SK-N-SH treated with all-trans-retinoic acid at 6 μM for 48 hours (cell line): ENCODE data around the gene UBE4B.

Experiments used
- ATAC-seq: fragments of 200-7000 bp; cut with Tn5 transposase; 3 replicates; pipeline ENCODE4 v1.9.1; 2020; ENCODE audit warnings: mild to moderate bottlenecking, moderate library complexity
- ARNTL ChIP-seq: fragments of 450-650 bp; formaldehyde crosslinking; IDR thresholded peaks from 2 replicates; pipeline ENCODE4 v1.5.0; 2020; ENCODE audit warnings: low read depth, mild to moderate bottlenecking, moderate library complexity, borderline replicate concordance
- BACH2 ChIP-seq: fragments of 250-450 bp; sonication (Bioruptor Pico); IDR thresholded peaks from 2 replicates; pipeline ENCODE4 v1.9.0; 2021; ENCODE audit warnings: mild to moderate bottlenecking, borderline replicate concordance
- CSDC2 ChIP-seq: fragments of 250-450 bp; sonication (Bioruptor Pico); IDR thresholded peaks from 2 replicates; pipeline ENCODE4 v1.5.0; 2020; ENCODE audit warnings: mild to moderate bottlenecking, moderate library complexity
- ESRRG ChIP-seq: fragments of 250-450 bp; sonication (Bioruptor Pico); IDR thresholded peaks from 2 replicates; pipeline ENCODE4 v1.6.1; 2021; ENCODE audit warnings: mild to moderate bottlenecking
- GLIS3 ChIP-seq: fragments of 250-450 bp; sonication (Bioruptor Pico); IDR thresholded peaks from 2 replicates; pipeline ENCODE4 v1.5.0; 2020; ENCODE audit warnings: mild to moderate bottlenecking, moderate library complexity
- ISL1 ChIP-seq: fragments of 250-450 bp; sonication (Bioruptor Pico); IDR thresholded peaks from 2 replicates; pipeline ENCODE4 v2.1.2; 2022; ENCODE audit warnings: mild to moderate bottlenecking, moderate library complexity
- OSR1 ChIP-seq: fragments of 250-450 bp; sonication (Bioruptor Pico); IDR thresholded peaks from 2 replicates; pipeline ENCODE4 v1.8.0; 2022; ENCODE audit warnings: moderate library complexity, mild to moderate bottlenecking, inconsistent platforms
- PPARA ChIP-seq: fragments of 250-450 bp; sonication (Bioruptor Pico); IDR thresholded peaks from 2 replicates; pipeline ENCODE4 v1.5.0; 2020; ENCODE audit warnings: mild to moderate bottlenecking, borderline replicate concordance
- RARB ChIP-seq: fragments of 250-450 bp; sonication (Bioruptor Pico); IDR thresholded peaks from 2 replicates; pipeline ENCODE4 v1.8.0; 2021; ENCODE audit warnings: mild to moderate bottlenecking, moderate library complexity
- SNAI2 ChIP-seq: fragments of 250-450 bp; sonication (Bioruptor Pico); IDR thresholded peaks from 2 replicates; pipeline ENCODE4 v1.5.0; 2020; ENCODE audit warnings: mild to moderate bottlenecking, moderate library complexity
- TCF4 ChIP-seq: fragments of 250-450 bp; sonication (Bioruptor Pico); IDR thresholded peaks from 2 replicates; pipeline ENCODE4 v1.8.0; 2021; ENCODE audit warnings: mild to moderate bottlenecking, moderate library complexity, borderline replicate concordance
- TOX ChIP-seq: fragments of 250-450 bp; sonication (Bioruptor Pico); IDR thresholded peaks from 2 replicates; pipeline ENCODE4 v1.8.0; 2021; ENCODE audit warnings: mild to moderate bottlenecking, moderate library complexity, borderline replicate concordance
- ZC3H10 ChIP-seq: fragments of 250-450 bp; sonication (Bioruptor Pico); IDR thresholded peaks from 2 replicates; pipeline ENCODE4 v1.5.1; 2021; ENCODE audit warnings: mild to moderate bottlenecking, moderate library complexity
- ZFP3 ChIP-seq: fragments of 250-450 bp; sonication (Bioruptor Pico); IDR thresholded peaks from 2 replicates; pipeline ENCODE4 v1.5.0; 2020; ENCODE audit warnings: mild to moderate bottlenecking, moderate library complexity
- ZFP30 ChIP-seq: fragments of 450-650 bp; formaldehyde crosslinking; IDR thresholded peaks from 2 replicates; pipeline ENCODE4 v1.5.0; 2022; ENCODE audit warnings: mild to moderate bottlenecking, moderate library complexity
- ZNF565 ChIP-seq: fragments of 450-650 bp; formaldehyde crosslinking; conservative IDR thresholded peaks from 2 replicates; pipeline ENCODE4 v1.5.0; 2020; ENCODE audit warnings: low read depth, mild to moderate bottlenecking, moderate library complexity
- ZNF70 ChIP-seq: fragments of 450-650 bp; formaldehyde crosslinking; IDR thresholded peaks from 2 replicates; pipeline ENCODE4 v1.5.0; 2020; ENCODE audit warnings: mild to moderate bottlenecking, moderate library complexity
- ZNF8 ChIP-seq: fragments of 450-650 bp; formaldehyde crosslinking; IDR thresholded peaks from 2 replicates; pipeline ENCODE4 v1.5.0; 2020; ENCODE audit warnings: mild to moderate bottlenecking, moderate library complexity
- TF ChIP-seq, protein P1 (sequence below): fragments of 250-450 bp; sonication (Bioruptor Pico); IDR thresholded peaks from 2 replicates; pipeline ENCODE4 v1.5.0; 2020; ENCODE audit warnings: mild to moderate bottlenecking, moderate library complexity
- TF ChIP-seq, protein P2 (sequence below): fragments of 250-450 bp; sonication (Bioruptor Pico); IDR thresholded peaks from 2 replicates; pipeline ENCODE4 v1.5.1; 2021; ENCODE audit warnings: mild to moderate bottlenecking, moderate library complexity
- TF ChIP-seq, protein P3 (sequence below): fragments of 250-450 bp; sonication (Bioruptor Pico); IDR thresholded peaks from 2 replicates; pipeline ENCODE4 v1.8.0; 2020; ENCODE audit warnings: mild to moderate bottlenecking, moderate library complexity, borderline replicate concordance
- TF ChIP-seq, protein P4 (sequence below): fragments of 250-450 bp; sonication (Bioruptor Pico); IDR thresholded peaks from 2 replicates; pipeline ENCODE4 v1.8.0; 2021; ENCODE audit warnings: low read depth, mild to moderate bottlenecking, moderate library complexity, borderline replicate concordance
- TF ChIP-seq, protein P5 (sequence below): fragments of 250-450 bp; sonication (Bioruptor Pico); IDR thresholded peaks from 2 replicates; pipeline ENCODE4 v1.5.1; 2020; ENCODE audit warnings: low read depth, mild to moderate bottlenecking, moderate library complexity

UBE4B gene

DNA sequence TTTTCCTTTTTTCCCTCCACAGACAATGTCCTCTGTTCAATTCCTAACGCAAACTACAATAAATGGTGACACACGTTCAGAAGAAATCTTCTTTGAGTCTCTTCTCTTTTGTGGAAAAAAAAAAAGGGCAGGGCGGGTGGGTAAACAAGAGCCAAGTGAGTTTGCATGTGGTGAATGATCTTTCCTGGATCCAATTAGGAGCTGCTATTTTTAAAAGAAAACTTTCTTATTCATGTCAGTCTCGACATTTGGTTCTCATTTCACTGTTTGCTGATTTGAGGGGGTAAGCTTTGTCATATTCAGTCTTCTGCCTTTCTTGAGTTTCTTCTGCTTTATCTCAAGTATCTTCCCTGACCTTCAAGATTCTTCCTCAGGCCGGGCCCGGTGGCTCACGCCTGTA is 148.4 kb downstream of the UBE4B start:
- no peak for TF ChIP-seq RARB
- no peak for TF ChIP-seq ZNF70 (CRISPR knock-in tag)
- TF ChIP-seq BACH2 (CRISPR knock-in tag) = no peak
- no peak for TF ChIP-seq CSDC2 (CRISPR knock-in tag)
- TF ChIP-seq, protein P1, sequence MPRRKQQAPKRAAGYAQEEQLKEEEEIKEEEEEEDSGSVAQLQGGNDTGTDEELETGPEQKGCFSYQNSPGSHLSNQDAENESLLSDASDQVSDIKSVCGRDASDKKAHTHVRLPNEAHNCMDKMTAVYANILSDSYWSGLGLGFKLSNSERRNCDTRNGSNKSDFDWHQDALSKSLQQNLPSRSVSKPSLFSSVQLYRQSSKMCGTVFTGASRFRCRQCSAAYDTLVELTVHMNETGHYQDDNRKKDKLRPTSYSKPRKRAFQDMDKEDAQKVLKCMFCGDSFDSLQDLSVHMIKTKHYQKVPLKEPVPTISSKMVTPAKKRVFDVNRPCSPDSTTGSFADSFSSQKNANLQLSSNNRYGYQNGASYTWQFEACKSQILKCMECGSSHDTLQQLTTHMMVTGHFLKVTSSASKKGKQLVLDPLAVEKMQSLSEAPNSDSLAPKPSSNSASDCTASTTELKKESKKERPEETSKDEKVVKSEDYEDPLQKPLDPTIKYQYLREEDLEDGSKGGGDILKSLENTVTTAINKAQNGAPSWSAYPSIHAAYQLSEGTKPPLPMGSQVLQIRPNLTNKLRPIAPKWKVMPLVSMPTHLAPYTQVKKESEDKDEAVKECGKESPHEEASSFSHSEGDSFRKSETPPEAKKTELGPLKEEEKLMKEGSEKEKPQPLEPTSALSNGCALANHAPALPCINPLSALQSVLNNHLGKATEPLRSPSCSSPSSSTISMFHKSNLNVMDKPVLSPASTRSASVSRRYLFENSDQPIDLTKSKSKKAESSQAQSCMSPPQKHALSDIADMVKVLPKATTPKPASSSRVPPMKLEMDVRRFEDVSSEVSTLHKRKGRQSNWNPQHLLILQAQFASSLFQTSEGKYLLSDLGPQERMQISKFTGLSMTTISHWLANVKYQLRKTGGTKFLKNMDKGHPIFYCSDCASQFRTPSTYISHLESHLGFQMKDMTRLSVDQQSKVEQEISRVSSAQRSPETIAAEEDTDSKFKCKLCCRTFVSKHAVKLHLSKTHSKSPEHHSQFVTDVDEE (CRISPR knock-in tag) = no peak
- TF ChIP-seq, protein P2, sequence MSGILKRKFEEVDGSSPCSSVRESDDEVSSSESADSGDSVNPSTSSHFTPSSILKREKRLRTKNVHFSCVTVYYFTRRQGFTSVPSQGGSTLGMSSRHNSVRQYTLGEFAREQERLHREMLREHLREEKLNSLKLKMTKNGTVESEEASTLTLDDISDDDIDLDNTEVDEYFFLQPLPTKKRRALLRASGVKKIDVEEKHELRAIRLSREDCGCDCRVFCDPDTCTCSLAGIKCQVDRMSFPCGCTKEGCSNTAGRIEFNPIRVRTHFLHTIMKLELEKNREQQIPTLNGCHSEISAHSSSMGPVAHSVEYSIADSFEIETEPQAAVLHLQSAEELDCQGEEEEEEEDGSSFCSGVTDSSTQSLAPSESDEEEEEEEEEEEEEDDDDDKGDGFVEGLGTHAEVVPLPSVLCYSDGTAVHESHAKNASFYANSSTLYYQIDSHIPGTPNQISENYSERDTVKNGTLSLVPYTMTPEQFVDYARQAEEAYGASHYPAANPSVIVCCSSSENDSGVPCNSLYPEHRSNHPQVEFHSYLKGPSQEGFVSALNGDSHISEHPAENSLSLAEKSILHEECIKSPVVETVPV (CRISPR knock-in tag) = no peak
- no peak for TF ChIP-seq ZNF565 (CRISPR knock-in tag)
- no peak for TF ChIP-seq ZFP3 (CRISPR knock-in tag)
- TF ChIP-seq, protein P3, sequence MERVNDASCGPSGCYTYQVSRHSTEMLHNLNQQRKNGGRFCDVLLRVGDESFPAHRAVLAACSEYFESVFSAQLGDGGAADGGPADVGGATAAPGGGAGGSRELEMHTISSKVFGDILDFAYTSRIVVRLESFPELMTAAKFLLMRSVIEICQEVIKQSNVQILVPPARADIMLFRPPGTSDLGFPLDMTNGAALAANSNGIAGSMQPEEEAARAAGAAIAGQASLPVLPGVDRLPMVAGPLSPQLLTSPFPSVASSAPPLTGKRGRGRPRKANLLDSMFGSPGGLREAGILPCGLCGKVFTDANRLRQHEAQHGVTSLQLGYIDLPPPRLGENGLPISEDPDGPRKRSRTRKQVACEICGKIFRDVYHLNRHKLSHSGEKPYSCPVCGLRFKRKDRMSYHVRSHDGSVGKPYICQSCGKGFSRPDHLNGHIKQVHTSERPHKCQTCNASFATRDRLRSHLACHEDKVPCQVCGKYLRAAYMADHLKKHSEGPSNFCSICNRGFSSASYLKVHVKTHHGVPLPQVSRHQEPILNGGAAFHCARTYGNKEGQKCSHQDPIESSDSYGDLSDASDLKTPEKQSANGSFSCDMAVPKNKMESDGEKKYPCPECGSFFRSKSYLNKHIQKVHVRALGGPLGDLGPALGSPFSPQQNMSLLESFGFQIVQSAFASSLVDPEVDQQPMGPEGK = no peak
- no peak for TF ChIP-seq ISL1 (CRISPR knock-in tag)
- TF ChIP-seq ZFP30 (CRISPR knock-in tag) = no peak
- TF ChIP-seq ARNTL (CRISPR knock-in tag) = no peak
- TF ChIP-seq, protein P4, sequence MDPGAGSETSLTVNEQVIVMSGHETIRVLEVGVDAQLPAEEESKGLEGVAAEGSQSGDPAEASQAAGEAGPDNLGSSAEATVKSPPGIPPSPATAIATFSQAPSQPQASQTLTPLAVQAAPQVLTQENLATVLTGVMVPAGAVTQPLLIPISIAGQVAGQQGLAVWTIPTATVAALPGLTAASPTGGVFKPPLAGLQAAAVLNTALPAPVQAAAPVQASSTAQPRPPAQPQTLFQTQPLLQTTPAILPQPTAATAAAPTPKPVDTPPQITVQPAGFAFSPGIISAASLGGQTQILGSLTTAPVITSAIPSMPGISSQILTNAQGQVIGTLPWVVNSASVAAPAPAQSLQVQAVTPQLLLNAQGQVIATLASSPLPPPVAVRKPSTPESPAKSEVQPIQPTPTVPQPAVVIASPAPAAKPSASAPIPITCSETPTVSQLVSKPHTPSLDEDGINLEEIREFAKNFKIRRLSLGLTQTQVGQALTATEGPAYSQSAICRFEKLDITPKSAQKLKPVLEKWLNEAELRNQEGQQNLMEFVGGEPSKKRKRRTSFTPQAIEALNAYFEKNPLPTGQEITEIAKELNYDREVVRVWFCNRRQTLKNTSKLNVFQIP (CRISPR knock-in tag) = no peak
- no peak for TF ChIP-seq ESRRG (CRISPR knock-in tag)
- no peak; the same call in 2 of the 3 replicates for ATAC-seq

DNA sequence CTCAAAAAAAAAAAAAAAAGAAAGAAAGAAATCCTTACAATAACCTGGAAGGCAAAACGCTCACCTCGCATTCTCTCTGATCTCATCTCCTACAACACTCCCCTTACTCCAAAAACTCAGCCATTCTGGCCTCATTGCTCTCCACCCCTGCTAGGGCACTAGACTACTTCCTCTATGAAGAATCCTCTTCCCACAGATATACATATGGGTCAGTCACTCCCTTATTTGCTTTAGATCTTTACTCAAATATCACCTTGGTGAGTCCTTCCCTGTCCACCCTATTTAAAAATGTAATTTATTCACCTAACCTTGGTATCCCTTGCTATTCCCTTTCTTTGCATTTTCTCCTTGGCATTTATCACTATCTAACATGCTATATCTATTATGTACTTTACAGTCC is 153.0 kb downstream of the UBE4B start:
- ATAC-seq = no peak
- TF ChIP-seq PPARA (CRISPR knock-in tag) (no peak), TOX (CRISPR knock-in tag) (no peak), SNAI2 (CRISPR knock-in tag) (no peak), RARB (no peak), ARNTL (CRISPR knock-in tag) (no peak), ZNF8 (CRISPR knock-in tag) (no peak), ZFP30 (CRISPR knock-in tag) (no peak), ESRRG (CRISPR knock-in tag) (no peak), BACH2 (CRISPR knock-in tag) (no peak), TCF4 (CRISPR knock-in tag) (no peak), OSR1 (CRISPR knock-in tag) (no peak), ISL1 (CRISPR knock-in tag) (no peak), ZC3H10 (no peak), CSDC2 (CRISPR knock-in tag) (no peak), ZFP3 (CRISPR knock-in tag) (no peak), GLIS3 (CRISPR knock-in tag) (no peak)
- TF ChIP-seq, protein P4 (CRISPR knock-in tag) = no peak
- TF ChIP-seq, protein P3 = no peak
- TF ChIP-seq, protein P5, sequence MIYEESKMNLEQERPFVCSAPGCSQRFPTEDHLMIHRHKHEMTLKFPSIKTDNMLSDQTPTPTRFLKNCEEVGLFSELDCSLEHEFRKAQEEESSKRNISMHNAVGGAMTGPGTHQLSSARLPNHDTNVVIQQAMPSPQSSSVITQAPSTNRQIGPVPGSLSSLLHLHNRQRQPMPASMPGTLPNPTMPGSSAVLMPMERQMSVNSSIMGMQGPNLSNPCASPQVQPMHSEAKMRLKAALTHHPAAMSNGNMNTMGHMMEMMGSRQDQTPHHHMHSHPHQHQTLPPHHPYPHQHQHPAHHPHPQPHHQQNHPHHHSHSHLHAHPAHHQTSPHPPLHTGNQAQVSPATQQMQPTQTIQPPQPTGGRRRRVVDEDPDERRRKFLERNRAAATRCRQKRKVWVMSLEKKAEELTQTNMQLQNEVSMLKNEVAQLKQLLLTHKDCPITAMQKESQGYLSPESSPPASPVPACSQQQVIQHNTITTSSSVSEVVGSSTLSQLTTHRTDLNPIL = no peak
- TF ChIP-seq, protein P1 (CRISPR knock-in tag) = no peak
